HUES64 (cell line): ENCODE results near the gene SCLT1.

Experiments used
- H3K27ac ChIP-seq: 2 replicates; pipeline ENCODE4 v1.7.0; 2013; ENCODE audit warnings: low read depth, low read length, inconsistent platforms
- H3K27me3 ChIP-seq: 2 replicates; pipeline ENCODE4 v1.6.1; 2013; ENCODE audit warnings: mild to moderate bottlenecking, low read length; ENCODE audit not compliant: insufficient read depth
- H3K36me3 ChIP-seq: 2 replicates; pipeline ENCODE4 v1.6.1; 2013; ENCODE audit warnings: mild to moderate bottlenecking, low read length; ENCODE audit not compliant: insufficient read depth
- H3K4me1 ChIP-seq: 2 replicates; pipeline ENCODE4 v1.6.1; 2013; ENCODE audit warnings: mild to moderate bottlenecking, low read length, moderate library complexity; ENCODE audit not compliant: insufficient read depth
- H3K4me3 ChIP-seq: 2 replicates; pipeline ENCODE4 v1.5.1; 2013; ENCODE audit warnings: mild to moderate bottlenecking, low read length, moderate library complexity
- H3K9ac ChIP-seq: 2 replicates; pipeline ENCODE4 v1.6.1; 2013; ENCODE audit warnings: mild to moderate bottlenecking, low read depth, low read length
- H3K9me3 ChIP-seq: 2 replicates; pipeline ENCODE4 v1.6.1; 2013; ENCODE audit warnings: low read depth, low read length; ENCODE audit not compliant: insufficient read depth
- WGBS: fragments of 150-250, 120-280 bp; methylation state at CpG from one replicate; pipeline ENCODE4 v1.1.7; 2013; ENCODE audit warnings: missing lambda C conversion rate; 5-methylcytosine and 5-hydroxymethylcytosine counted together

Gene SCLT1

GRCh38 chr4:128837679-128838078, 255.7 kb downstream of the SCLT1 start:
- peaks cover 37% of the 10 kb centered on the region for H3K4me1 ChIP-seq
- H3K27me3 ChIP-seq: no peaks in the 10 kb centered on the region
- H3K27ac ChIP-seq: no peak overlapping the region; the same call in 1 of the 2 replicates
- WGBS: 94% methylated on average over 3 of the region's 3 CpGs
- H3K9ac ChIP-seq: no peak overlapping the region
- H3K9me3 ChIP-seq: no peaks in the 10 kb centered on the region
- peaks cover 99% of the 10 kb centered on the region for H3K36me3 ChIP-seq
- no peak overlapping the region for H3K4me3 ChIP-seq

- H3K27me3 ChIP-seq: no peaks in the 10 kb centered on the region
- 97% methylated on average over 2 of the region's 2 CpGs for WGBS
- H3K4me1 ChIP-seq: peaks cover 41% of the 10 kb centered on the region
- H3K4me3 ChIP-seq: no peak overlapping the region
- H3K36me3 ChIP-seq: peaks cover 99% of the 10 kb centered on the region
- no peaks in the 10 kb centered on the region for H3K9me3 ChIP-seq
- H3K27ac ChIP-seq: no peak overlapping the region
- no peak overlapping the region for H3K9ac ChIP-seq
Measured at GRCh38 chr4:128837198-128837597, 256.1 kb downstream of the SCLT1 start.

- peaks cover 50% of the 10 kb centered on the region for H3K4me1 ChIP-seq
- H3K36me3 ChIP-seq: peaks cover 89% of the 10 kb centered on the region
- no peak overlapping the region for H3K4me3 ChIP-seq
- no peak overlapping the region for H3K27ac ChIP-seq
- no peaks in the 10 kb centered on the region for H3K27me3 ChIP-seq
- H3K9me3 ChIP-seq: no peaks in the 10 kb centered on the region
- H3K9ac ChIP-seq: no peak overlapping the region
- 91% methylated on average over 8 of the region's 8 CpGs for WGBS
Measured at GRCh38 chr4:128835498-128836222, 257.7 kb downstream of the SCLT1 start.
